Heart left ventricle (tissue), 13 donors: ENCODE results near the gene CYP46A1.

Source experiments
- POLR2A ChIP-seq, 2 donors: fragments of 450-650 bp; IDR thresholded peaks; one replicate each; pipeline ENCODE4 v1.6.1; 2017; ENCODE audit warnings: antibody characterized with exemption in 2 of 2, mild to moderate bottlenecking in 2 of 2, moderate library complexity in 2 of 2
- TF ChIP-seq, protein P1 (sequence below), 12 donors: fragments of 200-600 bp; sonication (generic) in 4 of 12; IDR thresholded peaks; one replicate each; pipeline versions ENCODE4 v1.5.0 to v1.8.0; 2018 to 2022; ENCODE audit warnings: antibody characterized with exemption in 12 of 12, mild to moderate bottlenecking in 5 of 12
- donor health status: ischemic (EF 13 %, LVEDD 7.1; RV severe dilation, severe dysfunction).
- donor health status: DM: no; HTN: yes; CAD: no.
- donor health status: DM: no; HTN: no; CAD: no.
- donor health status: ischemic (EF 25% LVEDD 6.9; RV normal size, moderate dysfunction).
- donor health status: ischemic (EF 25% LVEDD 5.7; RV mildly dilated, moderate dysfunction).
- donor health status: ischemic (EF 35%, LVEDD 5.7; RV mildly dilated, moderate dysfunction).
- donor health status: nonischemic (EF 11% LVEDD 7.7; RV severe dilation, severe dysfunction).
- donor health status: DM: yes; HTN: yes; CAD: no.
- donor health status: PGD.
- donor health status: ischemic (EF 29% LVEDD 5.4; RV normal size, mild dysfunction).
- donor health status: nonischemic (EF 23%, LVEDD 6.1; RV moderate dilation, normal function).

DNA sequence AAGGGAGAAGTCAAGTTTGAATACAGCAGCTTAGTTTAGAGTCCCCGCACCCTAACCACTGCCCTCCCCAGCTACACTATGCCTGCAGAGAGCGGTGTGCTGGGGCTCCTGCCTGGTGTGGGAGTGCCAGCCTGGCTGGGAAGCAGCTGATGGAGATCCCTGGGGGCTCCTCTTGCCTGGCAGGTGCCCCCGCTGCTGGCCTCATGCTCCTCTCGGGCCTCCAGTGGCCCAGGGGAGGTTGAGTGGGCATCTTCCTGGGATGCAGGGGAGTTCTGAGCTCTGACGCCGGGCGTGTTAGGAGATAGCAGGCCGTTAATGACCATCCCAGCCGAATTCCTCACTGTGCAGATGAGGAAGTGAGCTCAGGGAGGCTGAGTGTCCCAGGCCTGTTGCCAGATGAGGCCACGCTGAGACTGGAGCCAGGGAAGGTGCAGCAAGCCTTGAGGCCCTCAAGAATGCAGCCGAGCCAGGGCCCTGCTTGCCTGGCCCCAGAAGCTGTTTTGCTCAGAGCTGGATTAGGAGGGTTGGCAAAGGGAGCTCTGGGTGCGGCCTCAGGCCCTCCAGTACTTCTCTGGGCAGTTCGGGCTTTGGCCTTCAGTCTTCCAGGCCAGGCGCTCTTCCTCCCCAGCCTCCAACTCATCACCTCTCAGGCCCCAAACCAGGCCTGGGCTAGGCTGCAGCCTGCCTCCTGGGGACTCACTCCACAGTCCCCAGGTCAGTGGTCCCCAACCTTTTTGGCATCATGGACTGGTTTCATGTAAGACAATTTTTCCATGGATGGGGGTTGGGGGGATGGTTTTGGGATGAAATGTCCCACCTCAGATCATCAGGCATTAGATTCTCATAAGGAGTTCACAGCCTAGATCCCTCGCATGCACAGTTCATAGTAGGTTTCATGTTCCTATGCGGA, 6.6 kb upstream of the CYP46A1 start:
- TF ChIP-seq, protein P1, sequence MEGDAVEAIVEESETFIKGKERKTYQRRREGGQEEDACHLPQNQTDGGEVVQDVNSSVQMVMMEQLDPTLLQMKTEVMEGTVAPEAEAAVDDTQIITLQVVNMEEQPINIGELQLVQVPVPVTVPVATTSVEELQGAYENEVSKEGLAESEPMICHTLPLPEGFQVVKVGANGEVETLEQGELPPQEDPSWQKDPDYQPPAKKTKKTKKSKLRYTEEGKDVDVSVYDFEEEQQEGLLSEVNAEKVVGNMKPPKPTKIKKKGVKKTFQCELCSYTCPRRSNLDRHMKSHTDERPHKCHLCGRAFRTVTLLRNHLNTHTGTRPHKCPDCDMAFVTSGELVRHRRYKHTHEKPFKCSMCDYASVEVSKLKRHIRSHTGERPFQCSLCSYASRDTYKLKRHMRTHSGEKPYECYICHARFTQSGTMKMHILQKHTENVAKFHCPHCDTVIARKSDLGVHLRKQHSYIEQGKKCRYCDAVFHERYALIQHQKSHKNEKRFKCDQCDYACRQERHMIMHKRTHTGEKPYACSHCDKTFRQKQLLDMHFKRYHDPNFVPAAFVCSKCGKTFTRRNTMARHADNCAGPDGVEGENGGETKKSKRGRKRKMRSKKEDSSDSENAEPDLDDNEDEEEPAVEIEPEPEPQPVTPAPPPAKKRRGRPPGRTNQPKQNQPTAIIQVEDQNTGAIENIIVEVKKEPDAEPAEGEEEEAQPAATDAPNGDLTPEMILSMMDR (IDR thresholded peaks at IDR 0.05), result no peak
- no peak for TF ChIP-seq POLR2A (IDR thresholded peaks at IDR 0.05)
